MCF 10A (cell line): ENCODE measurements around the gene APOA1. TPM values are rescaled to one million over a fixed set of nuclear protein-coding genes. Genes with fewer than 3 reads are reported as not detected.

Experiments used
- BruUV-seq: library from RNA; stranded (reverse); fragments of 400-500 nt; replicated peaks from 2 replicates; lab custom pipeline; 2021; lab: Mats Ljungman, UMichigan
- CTCF ChIA-PET: fragments of 300-600 bp; sonication (Branson Sonifier 250); formaldehyde crosslinking; extraction: SDS; loops from one replicate; lab custom pipeline; 2021; ENCODE audit warnings: antibody characterized with exemption, inconsistent platforms; lab: Yijun Ruan, JAX
- POLR2A ChIA-PET: fragments of 300-600, 350-650 bp; sonication (Branson Sonifier 250); formaldehyde crosslinking; extraction: SDS; loops from one replicate; lab custom pipeline; 2020; ENCODE audit warnings: antibody characterized with exemption, inconsistent platforms; lab: Yijun Ruan, JAX
- DNase-seq: peaks from one replicate; pipeline ENCODE4 v3.0.0-alpha.2; 2018; ENCODE audit not compliant: unreplicated experiment
- H3K27ac Mint-ChIP-seq: one replicate; pipeline ENCODE4 v1.8.0; 2022; ENCODE audit warnings: mild to moderate bottlenecking, low read depth, mixed read lengths; ENCODE audit not compliant: unreplicated experiment
- H3K27me3 Mint-ChIP-seq: one replicate; pipeline ENCODE4 v1.8.0; 2022; ENCODE audit warnings: mixed read lengths; ENCODE audit not compliant: insufficient read depth, unreplicated experiment
- H3K36me3 Mint-ChIP-seq: one replicate; pipeline ENCODE4 v1.8.0; 2022; ENCODE audit warnings: mild to moderate bottlenecking, moderate library complexity, mixed read lengths; ENCODE audit not compliant: insufficient read depth, unreplicated experiment
- H3K4me1 Mint-ChIP-seq: one replicate; pipeline ENCODE4 v1.8.0; 2022; ENCODE audit warnings: mixed read lengths; ENCODE audit not compliant: insufficient read depth, unreplicated experiment
- H3K4me3 Mint-ChIP-seq: one replicate; pipeline ENCODE4 v1.8.0; 2022; ENCODE audit warnings: mild to moderate bottlenecking, moderate library complexity, mixed read lengths; ENCODE audit not compliant: unreplicated experiment
- H3K9me3 Mint-ChIP-seq: one replicate; pipeline ENCODE4 v1.8.0; 2022; ENCODE audit warnings: mixed read lengths; ENCODE audit not compliant: unreplicated experiment
- intact Hi-C: fragments of 100-400 bp; cut with micrococcal nuclease; formaldehyde crosslinking; loops from 2 replicates; pipeline ENCODE4 v1.14.1; 2022
- total RNA-seq: library from RNA; stranded (reverse); gene quantifications from 2 replicates; pipeline ENCODE4 v1.2.3, GENCODE V29; 2022
- TF ChIP-seq, protein P1 (sequence below): fragments of 200-600 bp; IDR thresholded peaks from one replicate; pipeline ENCODE4 v1.8.0; 2022; ENCODE audit warnings: antibody characterized with exemption, mild to moderate bottlenecking; ENCODE audit not compliant: unreplicated experiment

APOA1 gene
- total RNA-seq, 1 experiment from 2014 or later, result not detected

- DNase-seq, result no peak
- BruUV-seq, result no TSS peak
- POLR2A ChIA-PET, result interaction anchor here (0.8 to 1.7 kb wide), 2 partner anchors 10 to 216 kb away, joined by 3 to 5 read pairs; no protein-coding TSS in a partner anchor
- H3K36me3 Mint-ChIP-seq, result peaks cover 17% of the 10 kb centered on the region
- H3K27ac Mint-ChIP-seq, result no peak overlapping the region
- H3K4me1 Mint-ChIP-seq, result no peaks in the 10 kb centered on the region
- CTCF ChIA-PET, result interaction anchor here (1.0 to 16.1 kb wide), 9 partner anchors 10 to 346 kb away, joined by 3 to 232 read pairs (median 6); partner anchors contain the start of gene SIK3
- H3K9me3 Mint-ChIP-seq, result no peaks in the 10 kb centered on the region
- no peaks in the 10 kb centered on the region for H3K27me3 Mint-ChIP-seq
- no peak overlapping the region for H3K4me3 Mint-ChIP-seq
- TF ChIP-seq, protein P1, sequence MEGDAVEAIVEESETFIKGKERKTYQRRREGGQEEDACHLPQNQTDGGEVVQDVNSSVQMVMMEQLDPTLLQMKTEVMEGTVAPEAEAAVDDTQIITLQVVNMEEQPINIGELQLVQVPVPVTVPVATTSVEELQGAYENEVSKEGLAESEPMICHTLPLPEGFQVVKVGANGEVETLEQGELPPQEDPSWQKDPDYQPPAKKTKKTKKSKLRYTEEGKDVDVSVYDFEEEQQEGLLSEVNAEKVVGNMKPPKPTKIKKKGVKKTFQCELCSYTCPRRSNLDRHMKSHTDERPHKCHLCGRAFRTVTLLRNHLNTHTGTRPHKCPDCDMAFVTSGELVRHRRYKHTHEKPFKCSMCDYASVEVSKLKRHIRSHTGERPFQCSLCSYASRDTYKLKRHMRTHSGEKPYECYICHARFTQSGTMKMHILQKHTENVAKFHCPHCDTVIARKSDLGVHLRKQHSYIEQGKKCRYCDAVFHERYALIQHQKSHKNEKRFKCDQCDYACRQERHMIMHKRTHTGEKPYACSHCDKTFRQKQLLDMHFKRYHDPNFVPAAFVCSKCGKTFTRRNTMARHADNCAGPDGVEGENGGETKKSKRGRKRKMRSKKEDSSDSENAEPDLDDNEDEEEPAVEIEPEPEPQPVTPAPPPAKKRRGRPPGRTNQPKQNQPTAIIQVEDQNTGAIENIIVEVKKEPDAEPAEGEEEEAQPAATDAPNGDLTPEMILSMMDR, result no peak
- intact Hi-C loops, result loop anchor here (2.0 kb wide), 1 partner anchor 218 kb away; the partner anchor contains the start of gene SIK3
These were observed 43.7 kb upstream of the APOA1 start for GRCh38 chr11:116881143-116881542.

DNA sequence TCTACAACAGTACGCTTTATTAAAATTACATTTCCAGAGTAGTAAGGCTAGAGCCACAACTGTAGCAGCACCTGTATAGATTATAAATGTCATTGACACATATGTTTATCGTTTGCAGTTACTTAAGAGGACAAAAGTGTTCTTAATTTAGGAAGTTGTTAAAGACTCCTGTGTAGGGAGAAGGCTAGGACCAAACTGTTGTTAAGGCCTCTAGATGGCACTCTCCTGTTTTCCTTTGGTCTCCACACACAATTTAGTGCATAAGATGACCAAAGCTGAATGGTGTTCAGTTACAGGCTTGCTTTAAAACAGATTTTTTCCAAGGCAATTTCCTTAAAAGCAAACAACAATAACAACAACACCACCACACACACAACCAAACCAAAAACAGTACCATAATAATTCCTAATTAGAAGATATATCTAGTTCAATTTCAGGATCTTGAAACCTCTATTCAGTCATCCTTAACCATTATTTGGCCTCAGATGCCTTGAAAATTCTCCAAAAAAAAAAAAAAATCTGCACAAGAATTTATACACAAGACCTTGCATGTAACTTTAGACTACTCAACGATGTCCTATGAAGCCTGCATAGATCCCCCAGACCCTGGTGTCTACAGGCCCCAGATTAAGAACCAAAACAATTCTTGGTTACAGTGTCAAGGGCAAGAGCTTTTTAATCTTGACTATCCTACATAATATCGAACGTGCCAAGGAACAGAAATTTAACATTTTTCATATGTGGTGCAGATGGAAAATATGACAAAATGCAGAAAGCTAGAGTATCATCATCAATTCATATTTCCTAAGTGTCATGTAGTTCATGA, 42.6 kb upstream of the APOA1 start:
- ChIA-PET CTCF (interaction anchor here (0.6 to 16.1 kb wide), 33 partner anchors 9 to 521 kb away, joined by 3 to 232 read pairs (median 4); partner anchors contain the start of genes SIK3 and ZPR1), POLR2A (interaction anchor here (0.6 to 1.7 kb wide), 5 partner anchors 9 to 217 kb away, joined by 3 to 5 read pairs (median 3); partner anchors contain the start of gene ZPR1)
- intact Hi-C loops, result loop anchor here (1.0 to 2.0 kb wide), 3 partner anchors 219 to 347 kb away; partner anchors contain the start of gene SIK3
- Mint-ChIP-seq H3K4me1 (no peaks in the 10 kb centered on the region), H3K9me3 (no peaks in the 10 kb centered on the region), H3K27ac (no peak overlapping the region), H3K4me3 (no peak overlapping the region), H3K36me3 (peaks cover 16% of the 10 kb centered on the region), H3K27me3 (no peaks in the 10 kb centered on the region)
- BruUV-seq, result no TSS peak
- peak; percentile 74 for DNase-seq
- TF ChIP-seq, protein P1, result peak; percentile 60

GRCh38 chr11:116876656-116877055, 39.2 kb upstream of the APOA1 start:
- POLR2A ChIA-PET, result interaction anchor here (0.6 to 0.9 kb wide), 2 partner anchors 229 to 1652 kb away, joined by 3 read pairs; no protein-coding TSS in a partner anchor
- no peaks in the 10 kb centered on the region for H3K9me3 Mint-ChIP-seq
- no peak overlapping the region for H3K27ac Mint-ChIP-seq
- H3K4me3 Mint-ChIP-seq, result no peak overlapping the region
- TF ChIP-seq, protein P1, result no peak
- no TSS peak for BruUV-seq
- DNase-seq, result no peak
- H3K27me3 Mint-ChIP-seq, result no peaks in the 10 kb centered on the region
- CTCF ChIA-PET, result interaction anchor here (0.6 to 16.1 kb wide), 7 partner anchors 26 to 240 kb away, joined by 3 to 232 read pairs (median 3); no protein-coding TSS in a partner anchor
- intact Hi-C loops, result no loop called here
- H3K4me1 Mint-ChIP-seq, result peaks cover 4% of the 10 kb centered on the region
- H3K36me3 Mint-ChIP-seq, result peaks cover 30% of the 10 kb centered on the region

GRCh38 chr11:116875194-116875593, 37.8 kb upstream of the APOA1 start:
- ChIA-PET POLR2A (no interaction called here), CTCF (interaction anchor here (0.6 to 16.1 kb wide), 2 partner anchors 232 to 238 kb away, joined by 3 to 232 read pairs; no protein-coding TSS in a partner anchor)
- intact Hi-C loops, result no loop called here
- TF ChIP-seq, protein P1, result no peak
- no peaks in the 10 kb centered on the region for H3K27me3 Mint-ChIP-seq
- H3K27ac Mint-ChIP-seq, result no peak overlapping the region
- no peak overlapping the region for H3K4me3 Mint-ChIP-seq
- peaks cover 24% of the 10 kb centered on the region for H3K36me3 Mint-ChIP-seq
- no peaks in the 10 kb centered on the region for H3K9me3 Mint-ChIP-seq
- peaks cover 17% of the 10 kb centered on the region for H3K4me1 Mint-ChIP-seq
- no peak for DNase-seq
- no TSS peak for BruUV-seq
